Measurements from ENCODE around the gene KDR.

DNA sequence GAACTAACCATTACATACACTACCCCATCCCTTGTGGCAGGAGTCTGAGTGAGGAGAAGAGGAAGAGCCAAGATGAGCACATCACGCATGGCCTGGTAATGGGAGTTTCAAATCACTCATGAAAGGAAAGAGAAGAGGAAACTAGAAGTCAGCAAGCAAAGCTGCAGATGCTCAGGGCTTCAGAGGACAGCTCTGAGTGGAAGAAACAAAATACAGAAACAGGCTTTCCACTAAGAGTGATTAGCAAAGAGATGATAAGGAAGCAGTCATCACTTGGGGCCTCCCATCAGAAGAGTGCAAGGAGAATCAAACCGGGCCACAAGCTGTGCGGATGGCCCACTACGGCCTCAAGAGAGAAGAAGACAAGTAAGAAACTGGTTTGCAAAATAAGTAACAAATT, 25.6 kb downstream of the KDR start:
- TF ChIP-seq, protein P1, sequence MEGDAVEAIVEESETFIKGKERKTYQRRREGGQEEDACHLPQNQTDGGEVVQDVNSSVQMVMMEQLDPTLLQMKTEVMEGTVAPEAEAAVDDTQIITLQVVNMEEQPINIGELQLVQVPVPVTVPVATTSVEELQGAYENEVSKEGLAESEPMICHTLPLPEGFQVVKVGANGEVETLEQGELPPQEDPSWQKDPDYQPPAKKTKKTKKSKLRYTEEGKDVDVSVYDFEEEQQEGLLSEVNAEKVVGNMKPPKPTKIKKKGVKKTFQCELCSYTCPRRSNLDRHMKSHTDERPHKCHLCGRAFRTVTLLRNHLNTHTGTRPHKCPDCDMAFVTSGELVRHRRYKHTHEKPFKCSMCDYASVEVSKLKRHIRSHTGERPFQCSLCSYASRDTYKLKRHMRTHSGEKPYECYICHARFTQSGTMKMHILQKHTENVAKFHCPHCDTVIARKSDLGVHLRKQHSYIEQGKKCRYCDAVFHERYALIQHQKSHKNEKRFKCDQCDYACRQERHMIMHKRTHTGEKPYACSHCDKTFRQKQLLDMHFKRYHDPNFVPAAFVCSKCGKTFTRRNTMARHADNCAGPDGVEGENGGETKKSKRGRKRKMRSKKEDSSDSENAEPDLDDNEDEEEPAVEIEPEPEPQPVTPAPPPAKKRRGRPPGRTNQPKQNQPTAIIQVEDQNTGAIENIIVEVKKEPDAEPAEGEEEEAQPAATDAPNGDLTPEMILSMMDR (conservative IDR thresholded peaks at IDR 0.05 in 1 of 2, IDR thresholded peaks at IDR 0.05 in 1 of 2; ENCODE audit: extremely low read depth in 1 of 2, insufficient read depth in 1 of 2, low read depth in 1 of 2, low read length in 2 of 2): no peak
- no peak for TF ChIP-seq EZH2 (IDR thresholded peaks at IDR 0.05; ENCODE audit: borderline replicate concordance, low read length)
